ENCODE data around the gene NOL8. TPM values are rescaled to one million over a fixed set of nuclear protein-coding genes. Genes with fewer than 3 reads are reported as not detected.
A peak's percentile ranks its signal among the peaks of the same experiment; 100 is the strongest.

NOL8 gene
- polyA plus RNA-seq, 2 donors: 13.4 to 20.5 TPM

DNA sequence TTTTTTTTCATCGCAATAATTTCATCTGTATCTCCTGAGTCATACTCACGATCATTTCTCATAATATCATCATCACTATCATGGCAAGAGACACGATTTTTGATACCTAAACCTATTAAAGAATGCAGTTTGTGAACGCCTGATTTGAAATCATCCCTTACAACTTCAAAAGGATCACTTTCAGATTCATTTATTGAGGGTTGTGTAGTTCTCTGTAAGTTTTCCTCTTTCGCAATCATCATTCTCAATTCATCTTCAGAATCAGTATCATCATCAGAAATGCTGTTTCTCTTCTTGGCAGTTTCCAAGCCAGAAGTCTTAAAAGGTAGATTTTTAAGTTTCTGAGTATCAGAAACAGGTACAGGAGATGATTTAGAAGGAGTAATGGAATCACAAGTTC is 9.7 kb downstream of the NOL8 start:
- H3K4me3 ChIP-seq (ENCODE audit: low read depth in 1 of 2, low read length in 2 of 2): no peak overlapping the region
- H3K27ac ChIP-seq (ENCODE audit: low read depth in 2 of 2, low read length in 1 of 2): no peak overlapping the region
- no peaks in the 10 kb centered on the region for H3K27me3 ChIP-seq (ENCODE audit: control insufficient read depth in 1 of 2, insufficient read depth in 2 of 2, low read length in 2 of 2)
- H3K9me3 ChIP-seq (ENCODE audit: control insufficient read depth in 2 of 2, insufficient read depth in 1 of 2, low read depth in 1 of 2, low read length in 1 of 2): no peaks in the 10 kb centered on the region
- peaks cover 6 to 20% of the 10 kb centered on the region in 2 donors for H3K36me3 ChIP-seq (ENCODE audit: control insufficient read depth in 2 of 2, insufficient read depth in 2 of 2, low read length in 1 of 2)
- 89% methylated on average over 5 of the region's 5 CpGs for WGBS, 2 donors
- peaks cover 0 to 2% of the 10 kb centered on the region in 2 donors for H3K4me1 ChIP-seq (ENCODE audit: control insufficient read depth in 2 of 2, insufficient read depth in 2 of 2, low read length in 1 of 2)

GRCh38 chr9:92313624-92314012 is 11.5 kb downstream of the NOL8 start:
- H3K27ac ChIP-seq (ENCODE audit: low read depth in 2 of 2, low read length in 1 of 2): no peak overlapping the region
- 73 to 84% methylated on average over 2 of the region's 2 CpGs for WGBS, 2 donors
- peaks cover 0 to 2% of the 10 kb centered on the region in 2 donors for H3K4me1 ChIP-seq (ENCODE audit: control insufficient read depth in 2 of 2, insufficient read depth in 2 of 2, low read length in 1 of 2)
- H3K9me3 ChIP-seq (ENCODE audit: control insufficient read depth in 2 of 2, insufficient read depth in 1 of 2, low read depth in 1 of 2, low read length in 1 of 2): no peaks in the 10 kb centered on the region
- peaks cover 0 to 17% of the 10 kb centered on the region in 2 donors for H3K36me3 ChIP-seq (ENCODE audit: control insufficient read depth in 2 of 2, insufficient read depth in 2 of 2, low read length in 1 of 2)
- H3K4me3 ChIP-seq (ENCODE audit: low read depth in 1 of 2, low read length in 2 of 2): no peak overlapping the region
- no peaks in the 10 kb centered on the region for H3K27me3 ChIP-seq (ENCODE audit: control insufficient read depth in 1 of 2, insufficient read depth in 2 of 2, low read length in 2 of 2)

GRCh38 chr9:92312887-92313623 is 12.1 kb downstream of the NOL8 start:
- Histone ChIP-seq H3K4me1 (ENCODE audit: control insufficient read depth in 2 of 2, insufficient read depth in 2 of 2, low read length in 1 of 2) (peaks cover 0 to 2% of the 10 kb centered on the region in 2 donors), H3K4me3 (ENCODE audit: low read depth in 1 of 2, low read length in 2 of 2) (no peak overlapping the region), H3K9me3 (ENCODE audit: control insufficient read depth in 2 of 2, insufficient read depth in 1 of 2, low read depth in 1 of 2, low read length in 1 of 2) (no peaks in the 10 kb centered on the region), H3K36me3 (ENCODE audit: control insufficient read depth in 2 of 2, insufficient read depth in 2 of 2, low read length in 1 of 2) (peaks cover 0 to 19% of the 10 kb centered on the region in 2 donors), H3K27me3 (ENCODE audit: control insufficient read depth in 1 of 2, insufficient read depth in 2 of 2, low read length in 2 of 2) (no peaks in the 10 kb centered on the region), H3K27ac (ENCODE audit: low read depth in 2 of 2, low read length in 1 of 2) (no peak overlapping the region)
- 77 to 79% methylated on average over 6 of the region's 6 CpGs for WGBS, 2 donors

- no peak overlapping the region for H3K27ac ChIP-seq (ENCODE audit: low read depth in 2 of 2, low read length in 1 of 2)
- H3K27me3 ChIP-seq (ENCODE audit: control insufficient read depth in 1 of 2, insufficient read depth in 2 of 2, low read length in 2 of 2): no peaks in the 10 kb centered on the region
- peaks cover 0 to 13% of the 10 kb centered on the region in 2 donors for H3K36me3 ChIP-seq (ENCODE audit: control insufficient read depth in 2 of 2, insufficient read depth in 2 of 2, low read length in 1 of 2)
- peaks cover 0 to 2% of the 10 kb centered on the region in 2 donors for H3K4me1 ChIP-seq (ENCODE audit: control insufficient read depth in 2 of 2, insufficient read depth in 2 of 2, low read length in 1 of 2)
- H3K9me3 ChIP-seq (ENCODE audit: control insufficient read depth in 2 of 2, insufficient read depth in 1 of 2, low read depth in 1 of 2, low read length in 1 of 2): no peaks in the 10 kb centered on the region
- no peak overlapping the region for H3K4me3 ChIP-seq (ENCODE audit: low read depth in 1 of 2, low read length in 2 of 2)
- 95% methylated on average over 3 of the region's 3 CpGs for WGBS, 2 donors
These were observed 14.6 kb downstream of the NOL8 start for GRCh38 chr9:92310562-92310961.

DNA sequence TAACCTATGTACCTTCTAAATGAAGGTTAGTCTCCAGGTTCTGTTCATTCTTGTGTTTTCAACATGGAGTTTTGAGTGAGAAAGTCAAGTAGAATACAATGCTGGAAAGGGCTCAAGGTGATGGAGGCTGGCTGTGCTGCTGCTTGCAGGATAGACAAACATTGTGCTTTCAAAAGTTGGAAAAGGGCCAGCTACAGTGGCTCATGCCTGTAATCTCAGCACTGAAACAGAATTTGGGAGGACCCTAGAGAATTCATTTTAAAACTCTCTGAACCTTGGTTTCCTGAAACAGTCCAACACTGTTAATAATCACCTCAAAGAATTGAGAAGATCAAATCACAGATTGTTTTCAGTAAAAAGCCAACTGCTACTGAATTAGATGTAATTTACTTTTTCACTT is 16.3 kb downstream of the NOL8 start:
- H3K9me3 ChIP-seq (ENCODE audit: control insufficient read depth in 2 of 2, insufficient read depth in 1 of 2, low read depth in 1 of 2, low read length in 1 of 2): no peaks in the 10 kb centered on the region
- no peaks in the 10 kb centered on the region for H3K27me3 ChIP-seq (ENCODE audit: control insufficient read depth in 1 of 2, insufficient read depth in 2 of 2, low read length in 2 of 2)
- no peak overlapping the region for H3K27ac ChIP-seq (ENCODE audit: low read depth in 2 of 2, low read length in 1 of 2)
- H3K4me3 ChIP-seq (ENCODE audit: low read depth in 1 of 2, low read length in 2 of 2): no peak overlapping the region
- H3K4me1 ChIP-seq (ENCODE audit: control insufficient read depth in 2 of 2, insufficient read depth in 2 of 2, low read length in 1 of 2): peaks cover 0 to 2% of the 10 kb centered on the region in 2 donors
- peaks cover 4 to 16% of the 10 kb centered on the region in 2 donors for H3K36me3 ChIP-seq (ENCODE audit: control insufficient read depth in 2 of 2, insufficient read depth in 2 of 2, low read length in 1 of 2)

- peaks cover 5 to 7% of the 10 kb centered on the region in 2 donors for H3K36me3 ChIP-seq (ENCODE audit: control insufficient read depth in 2 of 2, insufficient read depth in 2 of 2, low read length in 1 of 2)
- H3K4me3 ChIP-seq (ENCODE audit: low read depth in 1 of 2, low read length in 2 of 2): no peak overlapping the region
- H3K9me3 ChIP-seq (ENCODE audit: control insufficient read depth in 2 of 2, insufficient read depth in 1 of 2, low read depth in 1 of 2, low read length in 1 of 2): no peaks in the 10 kb centered on the region
- no peak overlapping the region for H3K27ac ChIP-seq (ENCODE audit: low read depth in 2 of 2, low read length in 1 of 2)
- H3K27me3 ChIP-seq (ENCODE audit: control insufficient read depth in 1 of 2, insufficient read depth in 2 of 2, low read length in 2 of 2): no peaks in the 10 kb centered on the region
- no peaks in the 10 kb centered on the region for H3K4me1 ChIP-seq (ENCODE audit: control insufficient read depth in 2 of 2, insufficient read depth in 2 of 2, low read length in 1 of 2)
- WGBS, 2 donors: 78% methylated on average over 1 of the region's 1 CpG
These were observed 24.2 kb downstream of the NOL8 start for GRCh38 chr9:92300936-92301335.

DNA sequence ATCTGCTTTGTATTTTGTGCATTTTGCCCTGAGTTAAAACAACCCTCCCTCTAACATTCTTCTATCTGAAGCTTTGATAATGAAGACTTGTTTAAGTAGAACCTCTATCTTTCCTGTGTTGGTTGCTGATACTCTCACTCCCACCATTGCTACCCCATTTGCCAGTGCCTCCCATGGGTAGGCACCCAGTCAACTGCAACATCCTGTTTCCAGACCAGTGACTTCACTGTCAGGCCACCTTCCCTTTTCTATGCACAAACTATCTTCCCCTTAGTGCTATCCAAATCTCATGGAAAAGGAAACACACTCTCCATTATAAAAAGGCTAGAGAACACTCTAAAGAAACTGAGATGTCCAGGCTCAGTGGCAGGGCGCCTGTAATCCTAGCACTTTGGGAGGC is 26.0 kb downstream of the NOL8 start:
- Histone ChIP-seq H3K4me3 (ENCODE audit: low read depth in 1 of 2, low read length in 2 of 2) (no peak overlapping the region), H3K36me3 (ENCODE audit: control insufficient read depth in 2 of 2, insufficient read depth in 2 of 2, low read length in 1 of 2) (peaks cover 2 to 6% of the 10 kb centered on the region in 2 donors), H3K4me1 (ENCODE audit: control insufficient read depth in 2 of 2, insufficient read depth in 2 of 2, low read length in 1 of 2) (peaks cover 3 to 4% of the 10 kb centered on the region in 2 donors), H3K27ac (ENCODE audit: low read depth in 2 of 2, low read length in 1 of 2) (no peak overlapping the region), H3K9me3 (ENCODE audit: control insufficient read depth in 2 of 2, insufficient read depth in 1 of 2, low read depth in 1 of 2, low read length in 1 of 2) (no peaks in the 10 kb centered on the region), H3K27me3 (ENCODE audit: control insufficient read depth in 1 of 2, insufficient read depth in 2 of 2, low read length in 2 of 2) (no peaks in the 10 kb centered on the region)
- 58 to 82% methylated on average over 1 of the region's 1 CpG for WGBS, 2 donors

DNA sequence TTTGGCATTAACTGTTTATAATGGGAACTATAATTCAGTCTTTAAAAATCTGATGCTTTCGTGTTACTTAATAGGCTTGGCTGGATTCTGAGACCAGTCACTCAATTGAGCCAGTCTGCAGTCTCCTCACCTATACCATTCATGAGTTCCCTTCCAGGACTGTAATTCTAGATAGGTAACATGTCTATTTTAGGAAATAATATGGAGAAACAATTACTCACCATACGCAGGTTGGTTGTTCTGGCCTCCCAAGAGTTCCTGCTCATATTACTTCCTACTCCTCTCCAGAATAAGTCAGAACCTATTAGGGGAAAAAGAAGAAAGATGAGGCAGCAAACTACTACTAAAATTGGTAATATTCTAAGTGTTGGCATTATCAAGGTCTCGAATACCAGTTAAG is 27.1 kb downstream of the NOL8 start:
- 87 to 91% methylated on average over 3 of the region's 3 CpGs for WGBS, 2 donors
- Histone ChIP-seq H3K36me3 (ENCODE audit: control insufficient read depth in 2 of 2, insufficient read depth in 2 of 2, low read length in 1 of 2) (peaks cover 0 to 3% of the 10 kb centered on the region in 2 donors), H3K27me3 (ENCODE audit: control insufficient read depth in 1 of 2, insufficient read depth in 2 of 2, low read length in 2 of 2) (no peaks in the 10 kb centered on the region), H3K4me3 (ENCODE audit: low read depth in 1 of 2, low read length in 2 of 2) (no peak overlapping the region), H3K4me1 (ENCODE audit: control insufficient read depth in 2 of 2, insufficient read depth in 2 of 2, low read length in 1 of 2) (peaks cover 3 to 4% of the 10 kb centered on the region in 2 donors), H3K9me3 (ENCODE audit: control insufficient read depth in 2 of 2, insufficient read depth in 1 of 2, low read depth in 1 of 2, low read length in 1 of 2) (no peaks in the 10 kb centered on the region), H3K27ac (ENCODE audit: low read depth in 2 of 2, low read length in 1 of 2) (no peak overlapping the region)

DNA sequence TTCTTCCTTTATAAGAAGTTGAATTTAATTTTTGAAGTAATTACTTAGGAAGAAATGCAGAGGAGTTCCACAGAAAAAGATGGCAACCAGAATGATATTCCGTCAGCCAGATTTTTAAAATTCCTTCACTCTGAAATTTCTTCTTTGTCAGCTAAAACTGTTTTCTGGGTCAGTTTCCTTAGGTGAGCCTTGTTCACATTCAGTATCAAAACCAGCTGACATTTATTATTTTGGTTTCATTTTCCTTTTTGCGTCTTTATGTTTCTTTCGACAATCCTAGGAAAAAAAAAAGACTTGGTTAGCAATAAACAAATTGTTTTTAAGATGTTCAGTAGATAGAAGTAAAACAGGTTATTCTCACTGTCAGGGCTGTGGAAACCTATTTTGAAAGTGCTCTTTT is 27.5 kb downstream of the NOL8 start:
- Histone ChIP-seq H3K36me3 (ENCODE audit: control insufficient read depth in 2 of 2, insufficient read depth in 2 of 2, low read length in 1 of 2) (peaks cover 0 to 3% of the 10 kb centered on the region in 2 donors), H3K27me3 (ENCODE audit: control insufficient read depth in 1 of 2, insufficient read depth in 2 of 2, low read length in 2 of 2) (no peaks in the 10 kb centered on the region), H3K9me3 (ENCODE audit: control insufficient read depth in 2 of 2, insufficient read depth in 1 of 2, low read depth in 1 of 2, low read length in 1 of 2) (no peaks in the 10 kb centered on the region), H3K27ac (ENCODE audit: low read depth in 2 of 2, low read length in 1 of 2) (no peak overlapping the region), H3K4me3 (ENCODE audit: low read depth in 1 of 2, low read length in 2 of 2) (no peak overlapping the region), H3K4me1 (ENCODE audit: control insufficient read depth in 2 of 2, insufficient read depth in 2 of 2, low read length in 1 of 2) (peaks cover 3 to 4% of the 10 kb centered on the region in 2 donors)
- WGBS, 2 donors: 80 to 87% methylated on average over 3 of the region's 3 CpGs

DNA sequence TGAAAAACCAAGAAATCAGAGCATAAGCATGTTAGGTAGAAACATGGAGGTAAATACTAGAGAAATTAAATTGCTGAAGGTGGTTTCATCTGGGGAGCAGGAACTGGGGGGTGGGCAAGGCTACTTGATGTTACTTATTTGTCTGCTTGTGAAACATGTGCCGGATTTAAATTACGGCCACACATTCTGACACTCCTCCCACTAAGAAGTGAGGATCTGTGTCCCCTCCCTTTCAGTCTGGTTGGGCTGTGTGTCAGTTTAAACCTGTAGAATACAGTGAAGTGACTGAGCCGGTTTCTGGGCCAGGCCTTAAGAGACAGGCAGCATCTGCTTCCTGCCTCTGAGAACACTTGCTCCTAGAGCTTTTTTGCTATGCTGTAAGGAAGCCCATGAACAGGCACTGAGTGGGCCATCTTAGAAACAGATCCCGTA is 29.3 kb downstream of the NOL8 start:
- peak overlapping the region in 1 of 2 donors; percentile 23 for H3K27ac ChIP-seq (ENCODE audit: low read depth in 2 of 2, low read length in 1 of 2)
- no peak overlapping the region for H3K4me3 ChIP-seq (ENCODE audit: low read depth in 1 of 2, low read length in 2 of 2)
- peaks cover 0 to 3% of the 10 kb centered on the region in 2 donors for H3K36me3 ChIP-seq (ENCODE audit: control insufficient read depth in 2 of 2, insufficient read depth in 2 of 2, low read length in 1 of 2)
- no peaks in the 10 kb centered on the region for H3K27me3 ChIP-seq (ENCODE audit: control insufficient read depth in 1 of 2, insufficient read depth in 2 of 2, low read length in 2 of 2)
- H3K4me1 ChIP-seq (ENCODE audit: control insufficient read depth in 2 of 2, insufficient read depth in 2 of 2, low read length in 1 of 2): peaks cover 3 to 8% of the 10 kb centered on the region in 2 donors
- WGBS, 2 donors: 45 to 51% methylated on average over 4 of the region's 4 CpGs
- H3K9me3 ChIP-seq (ENCODE audit: control insufficient read depth in 2 of 2, insufficient read depth in 1 of 2, low read depth in 1 of 2, low read length in 1 of 2): no peaks in the 10 kb centered on the region
